Fibroblast of mammary gland (primary cell): Measurements from ENCODE around the gene TNFAIP8L3.
"Not testable (repeated sequence)": the region's sequence is repeated elsewhere in the genome, so short reads cannot be mapped to it uniquely, and the experiment has no call there.

Source experiments
- DNase-seq: peaks from one replicate; pipeline ENCODE4 v3.0.0-alpha.2; 2010; ENCODE audit warnings: low read depth
- H3K4me3 ChIP-seq: 2 replicates; pipeline ENCODE4 v1.5.1; 2011; ENCODE audit warnings: low read depth, mild to moderate bottlenecking, low read length, moderate library complexity; ENCODE audit not compliant: control insufficient read depth
- CTCF ChIP-seq: conservative IDR thresholded peaks from 2 replicates; pipeline ENCODE4 v1.5.1; 2011; ENCODE audit warnings: low read depth, low read length, inconsistent platforms; ENCODE audit not compliant: control insufficient read depth, insufficient read depth

The TNFAIP8L3 gene

GRCh38 chr15:51094606-51095569, at the start of gene TNFAIP8L3:
Gene TNFAIP8L3, minus strand, starts transcription at chr15:51094906. Its CDS starts 311 bp downstream, at chr15:51094595.
- DNase-seq, result no peak
- peak within 1 kb of the TSS; percentile 83 for H3K4me3 ChIP-seq
- no peak for TF ChIP-seq CTCF

- H3K4me3 ChIP-seq, result no peak overlapping the region
- no peak for TF ChIP-seq CTCF
- peak; percentile 93 for DNase-seq
Measured at GRCh38 chr15:51144021-51144532, 49.4 kb upstream of the TNFAIP8L3 start.

GRCh38 chr15:51140347-51140746, 45.6 kb upstream of the TNFAIP8L3 start:
- DNase-seq, result not testable (repeated sequence)

GRCh38 chr15:51139091-51139490, 44.4 kb upstream of the TNFAIP8L3 start:
- no peak overlapping the region for H3K4me3 ChIP-seq
- TF ChIP-seq CTCF, result no peak

More at GRCh38 chr15:51140347-51140746, 45.6 kb upstream of the TNFAIP8L3 start:
- not testable (repeated sequence) for H3K4me3 ChIP-seq

GRCh38 chr15:51137880-51138430, 43.2 kb upstream of the TNFAIP8L3 start:
- no peak overlapping the region for H3K4me3 ChIP-seq
- DNase-seq, result no peak
- TF ChIP-seq CTCF, result no peak

More at GRCh38 chr15:51139091-51139490, 44.4 kb upstream of the TNFAIP8L3 start:
- no peak for DNase-seq

- no peak for DNase-seq
- no peak for TF ChIP-seq CTCF
- H3K4me3 ChIP-seq, result no peak overlapping the region
Measured at GRCh38 chr15:51137024-51137423, 42.3 kb upstream of the TNFAIP8L3 start.

GRCh38 chr15:51135276-51135675, 40.6 kb upstream of the TNFAIP8L3 start:
- DNase-seq, result no peak
- no peak for TF ChIP-seq CTCF
- no peak overlapping the region for H3K4me3 ChIP-seq
